MCF 10A (cell line): ENCODE results near the gene DNM2. TPM values are rescaled to one million over a fixed set of nuclear protein-coding genes. Genes with fewer than 3 reads are reported as not detected.
"Not testable (repeated sequence)": the region's sequence is repeated elsewhere in the genome, so short reads cannot be mapped to it uniquely, and the experiment has no call there.

ENCODE experiments used
- BruUV-seq: library from RNA; stranded (reverse); fragments of 400-500 nt; replicated peaks from 2 replicates; lab custom pipeline; 2021; lab: Mats Ljungman, UMichigan
- CTCF ChIA-PET: fragments of 300-600 bp; sonication (Branson Sonifier 250); formaldehyde crosslinking; extraction: SDS; loops from one replicate; lab custom pipeline; 2021; ENCODE audit warnings: antibody characterized with exemption, inconsistent platforms; lab: Yijun Ruan, JAX
- POLR2A ChIA-PET: fragments of 300-600, 350-650 bp; sonication (Branson Sonifier 250); formaldehyde crosslinking; extraction: SDS; loops from one replicate; lab custom pipeline; 2020; ENCODE audit warnings: antibody characterized with exemption, inconsistent platforms; lab: Yijun Ruan, JAX
- DNase-seq: peaks from one replicate; pipeline ENCODE4 v3.0.0-alpha.2; 2018; ENCODE audit not compliant: unreplicated experiment
- H3K27ac Mint-ChIP-seq: one replicate; pipeline ENCODE4 v1.8.0; 2022; ENCODE audit warnings: mild to moderate bottlenecking, low read depth, mixed read lengths; ENCODE audit not compliant: unreplicated experiment
- H3K27me3 Mint-ChIP-seq: one replicate; pipeline ENCODE4 v1.8.0; 2022; ENCODE audit warnings: mixed read lengths; ENCODE audit not compliant: insufficient read depth, unreplicated experiment
- H3K36me3 Mint-ChIP-seq: one replicate; pipeline ENCODE4 v1.8.0; 2022; ENCODE audit warnings: mild to moderate bottlenecking, moderate library complexity, mixed read lengths; ENCODE audit not compliant: insufficient read depth, unreplicated experiment
- H3K4me1 Mint-ChIP-seq: one replicate; pipeline ENCODE4 v1.8.0; 2022; ENCODE audit warnings: mixed read lengths; ENCODE audit not compliant: insufficient read depth, unreplicated experiment
- H3K4me3 Mint-ChIP-seq: one replicate; pipeline ENCODE4 v1.8.0; 2022; ENCODE audit warnings: mild to moderate bottlenecking, moderate library complexity, mixed read lengths; ENCODE audit not compliant: unreplicated experiment
- H3K9me3 Mint-ChIP-seq: one replicate; pipeline ENCODE4 v1.8.0; 2022; ENCODE audit warnings: mixed read lengths; ENCODE audit not compliant: unreplicated experiment
- intact Hi-C: fragments of 100-400 bp; cut with micrococcal nuclease; formaldehyde crosslinking; loops from 2 replicates; pipeline ENCODE4 v1.14.1; 2022
- total RNA-seq: library from RNA; stranded (reverse); gene quantifications from 2 replicates; pipeline ENCODE4 v1.2.3, GENCODE V29; 2022
- TF ChIP-seq, protein P1 (sequence below): fragments of 200-600 bp; IDR thresholded peaks from one replicate; pipeline ENCODE4 v1.8.0; 2022; ENCODE audit warnings: antibody characterized with exemption, mild to moderate bottlenecking; ENCODE audit not compliant: unreplicated experiment

Gene DNM2
- total RNA-seq, 1 experiment from 2014 or later, result 114 TPM

DNA sequence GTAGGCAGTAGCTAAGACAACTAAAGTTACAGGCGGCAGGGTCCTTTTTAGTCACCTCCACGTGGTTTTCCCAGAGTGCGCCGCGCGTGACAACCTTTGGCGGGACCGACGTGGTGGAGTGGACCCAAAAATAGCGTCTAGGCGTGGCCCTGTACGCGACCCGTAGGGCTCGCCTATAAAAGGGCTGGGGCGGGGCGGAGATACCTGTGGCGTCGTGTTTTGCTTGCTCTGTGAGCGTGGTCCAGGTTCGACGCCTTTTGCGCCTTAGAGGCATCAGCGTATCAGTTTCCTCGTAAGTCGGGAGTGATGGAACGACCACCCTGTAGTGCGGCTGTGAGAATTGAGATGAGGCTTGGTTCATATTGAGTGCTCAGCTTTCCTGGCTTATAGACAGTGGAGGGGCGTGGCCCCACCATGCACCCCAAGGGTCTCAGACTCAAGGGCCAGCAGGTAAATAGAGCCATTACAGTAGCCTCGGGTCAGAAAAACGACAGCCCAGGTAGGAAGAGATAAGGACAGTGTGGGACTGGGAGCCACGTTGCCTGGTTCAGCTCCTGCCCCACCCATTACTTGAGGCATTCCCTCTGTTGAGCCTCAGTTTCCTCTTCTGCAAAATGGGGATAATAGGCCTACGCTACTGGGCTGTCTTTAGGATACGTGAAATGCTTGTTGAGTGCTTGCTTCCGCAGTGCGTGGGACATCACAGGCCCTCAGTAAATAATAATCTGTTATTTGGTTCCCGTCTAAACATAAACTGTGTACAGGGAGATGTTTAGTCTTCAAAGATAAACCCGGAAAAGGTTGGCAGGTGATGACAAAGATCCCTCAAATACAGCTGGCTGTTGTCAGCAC lies 118.8 kb downstream of the DNM2 start:
- peaks cover 20% of the 10 kb centered on the region for H3K36me3 Mint-ChIP-seq
- H3K9me3 Mint-ChIP-seq, result peaks cover 12% of the 10 kb centered on the region
- no peaks in the 10 kb centered on the region for H3K27me3 Mint-ChIP-seq
- DNase-seq, result peak; percentile 89
- CTCF ChIA-PET, result interaction anchor here (0.6 to 7.4 kb wide), 11 partner anchors 9 to 119 kb away, joined by 3 to 62 read pairs (median 6); partner anchors contain the start of genes CARM1 and DNM2
- POLR2A ChIA-PET, result interaction anchor here (0.5 to 2.9 kb wide), 22 partner anchors 15 to 1967 kb away, joined by 3 to 29 read pairs (median 4); partner anchors contain the start of genes CARM1, DNM2, ELOF1 and LDLR
- peaks cover 8% of the 10 kb centered on the region for H3K4me1 Mint-ChIP-seq
- H3K27ac Mint-ChIP-seq, result peak overlapping the region; percentile 100
- BruUV-seq, result TSS peak; percentile 68
- TF ChIP-seq, protein P1, sequence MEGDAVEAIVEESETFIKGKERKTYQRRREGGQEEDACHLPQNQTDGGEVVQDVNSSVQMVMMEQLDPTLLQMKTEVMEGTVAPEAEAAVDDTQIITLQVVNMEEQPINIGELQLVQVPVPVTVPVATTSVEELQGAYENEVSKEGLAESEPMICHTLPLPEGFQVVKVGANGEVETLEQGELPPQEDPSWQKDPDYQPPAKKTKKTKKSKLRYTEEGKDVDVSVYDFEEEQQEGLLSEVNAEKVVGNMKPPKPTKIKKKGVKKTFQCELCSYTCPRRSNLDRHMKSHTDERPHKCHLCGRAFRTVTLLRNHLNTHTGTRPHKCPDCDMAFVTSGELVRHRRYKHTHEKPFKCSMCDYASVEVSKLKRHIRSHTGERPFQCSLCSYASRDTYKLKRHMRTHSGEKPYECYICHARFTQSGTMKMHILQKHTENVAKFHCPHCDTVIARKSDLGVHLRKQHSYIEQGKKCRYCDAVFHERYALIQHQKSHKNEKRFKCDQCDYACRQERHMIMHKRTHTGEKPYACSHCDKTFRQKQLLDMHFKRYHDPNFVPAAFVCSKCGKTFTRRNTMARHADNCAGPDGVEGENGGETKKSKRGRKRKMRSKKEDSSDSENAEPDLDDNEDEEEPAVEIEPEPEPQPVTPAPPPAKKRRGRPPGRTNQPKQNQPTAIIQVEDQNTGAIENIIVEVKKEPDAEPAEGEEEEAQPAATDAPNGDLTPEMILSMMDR, result no peak
- intact Hi-C loops, result loop anchor here (1.0 kb wide), 1 partner anchor 119 kb away; no protein-coding TSS in a partner anchor
- peak overlapping the region; percentile 95 for H3K4me3 Mint-ChIP-seq

DNA sequence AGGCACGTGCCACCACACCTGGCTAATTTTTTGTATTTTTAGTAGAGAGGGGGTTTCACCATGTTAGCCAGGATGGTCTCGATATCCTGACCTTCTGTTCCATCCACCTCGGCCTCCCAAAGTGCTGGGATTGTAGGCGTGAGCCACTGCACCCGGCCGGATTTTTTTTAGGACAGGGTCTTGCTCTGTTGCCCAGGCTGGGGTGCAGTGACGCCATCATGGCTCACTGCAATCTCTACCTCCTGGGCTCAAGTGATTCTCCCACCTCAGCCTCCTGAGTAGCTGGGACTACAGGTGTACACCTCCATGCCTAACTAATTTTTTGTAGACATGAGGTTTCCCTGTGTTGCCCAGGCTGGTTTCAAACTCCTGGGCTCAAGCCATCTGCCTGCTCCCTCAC lies 119.8 kb downstream of the DNM2 start:
- not testable (repeated sequence) for H3K4me1 Mint-ChIP-seq

DNA sequence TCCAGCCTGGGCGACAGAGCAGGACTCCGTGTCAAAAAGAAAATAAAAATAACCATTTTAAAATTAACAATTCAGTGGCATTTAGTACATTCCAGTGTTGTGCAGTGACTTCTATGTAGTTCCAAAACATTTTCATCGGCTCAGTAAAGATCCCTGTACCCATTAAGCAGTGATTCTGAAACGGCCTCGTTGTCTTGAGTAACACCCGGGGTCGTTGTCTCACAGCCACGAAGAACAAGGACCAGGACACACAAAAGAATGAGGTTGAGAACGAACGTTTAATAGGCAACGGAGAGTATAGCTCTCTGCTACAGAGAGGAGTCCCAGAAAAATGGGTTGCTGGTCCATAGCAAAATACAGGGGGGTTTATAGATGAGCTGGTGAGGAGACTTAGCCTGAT lies 120.5 kb downstream of the DNM2 start:
- TF ChIP-seq, protein P1, result no peak
- H3K4me1 Mint-ChIP-seq, result peaks cover 8% of the 10 kb centered on the region
- no TSS peak for BruUV-seq
- no peaks in the 10 kb centered on the region for H3K27me3 Mint-ChIP-seq
- DNase-seq, result no peak
- H3K9me3 Mint-ChIP-seq, result peaks cover 12% of the 10 kb centered on the region
- H3K4me3 Mint-ChIP-seq, result no peak overlapping the region
- intact Hi-C loops, result no loop called here
- H3K36me3 Mint-ChIP-seq, result peaks cover 18% of the 10 kb centered on the region
- POLR2A ChIA-PET, result no interaction called here
- CTCF ChIA-PET, result interaction anchor here (0.9 to 7.4 kb wide), 2 partner anchors 27 to 32 kb away, joined by 3 to 62 read pairs; no protein-coding TSS in a partner anchor
- H3K27ac Mint-ChIP-seq, result no peak overlapping the region

More for the DNA sequence above, 119.8 kb downstream of the DNM2 start:
- H3K27me3 Mint-ChIP-seq, H3K4me3 Mint-ChIP-seq, H3K27ac Mint-ChIP-seq, BruUV-seq, intact Hi-C loops, DNase-seq: not testable (repeated sequence)
- ChIA-PET CTCF (interaction anchor here (0.6 to 7.4 kb wide), 5 partner anchors 8 to 33 kb away, joined by 4 to 62 read pairs (median 5); partner anchors contain the start of gene CARM1), POLR2A (interaction anchor here (2.4 kb wide), 1 partner anchor 120 kb away, joined by 29 read pairs; the partner anchor contains the start of gene DNM2)
- H3K9me3 Mint-ChIP-seq, result peaks cover 12% of the 10 kb centered on the region
- H3K36me3 Mint-ChIP-seq, result peaks cover 20% of the 10 kb centered on the region

DNA sequence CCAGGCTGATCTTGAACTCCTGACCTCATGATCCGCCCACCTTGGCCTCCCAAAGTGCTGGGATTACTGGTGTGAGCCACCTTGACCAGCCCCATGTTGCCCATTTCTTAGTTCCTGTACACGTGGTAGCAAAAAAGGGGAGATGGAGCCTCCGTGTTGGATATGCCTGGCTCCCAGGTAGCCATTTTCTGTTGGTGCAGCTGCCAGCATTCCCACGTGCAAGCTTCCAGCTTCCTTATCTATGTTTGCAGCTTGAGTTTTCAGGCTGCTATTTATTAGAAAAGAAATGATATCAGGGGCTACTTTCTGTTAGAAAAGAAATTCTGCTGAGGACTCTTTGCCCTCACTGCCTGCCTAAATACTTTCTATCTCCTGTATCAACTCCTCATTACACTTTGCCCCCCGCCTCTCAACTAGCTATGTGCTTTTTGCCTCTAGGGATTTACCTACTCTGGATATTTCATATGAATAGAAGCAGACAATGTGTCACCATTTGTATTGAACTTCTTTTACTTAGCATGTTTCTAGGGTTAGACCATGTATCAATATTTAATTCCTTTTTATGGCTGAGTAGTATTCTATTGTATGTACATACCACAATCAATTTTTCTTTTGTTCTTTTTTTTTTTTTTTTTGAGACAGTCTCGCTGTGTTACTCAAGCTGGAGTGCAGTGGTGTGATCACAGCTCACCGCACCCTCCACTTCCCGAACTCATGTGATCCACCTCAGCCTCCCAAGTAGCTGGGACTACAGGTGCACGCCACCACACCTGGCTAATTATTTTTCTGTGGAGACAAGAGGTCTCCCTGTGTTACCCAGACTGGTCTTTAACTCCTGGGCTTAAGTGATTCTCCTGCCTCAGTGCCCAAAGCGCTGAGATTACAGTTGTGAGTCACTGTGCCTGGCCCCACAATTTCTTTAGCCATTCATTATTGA lies 121.5 kb downstream of the DNM2 start:
- intact Hi-C loops, result no loop called here
- no peak for DNase-seq
- POLR2A ChIA-PET, result interaction anchor here (0.7 kb wide), 1 partner anchor 51 kb away, joined by 4 read pairs; no protein-coding TSS in a partner anchor
- peaks cover 13% of the 10 kb centered on the region for H3K36me3 Mint-ChIP-seq
- CTCF ChIA-PET, result interaction anchor here (0.6 to 7.4 kb wide), 6 partner anchors 25 to 618 kb away, joined by 3 to 62 read pairs (median 3); partner anchors contain the start of gene DNM2
- H3K27ac Mint-ChIP-seq, result no peak overlapping the region
- H3K9me3 Mint-ChIP-seq, result peaks cover 12% of the 10 kb centered on the region
- BruUV-seq, result no TSS peak
- no peaks in the 10 kb centered on the region for H3K27me3 Mint-ChIP-seq
- peaks cover 8% of the 10 kb centered on the region for H3K4me1 Mint-ChIP-seq
- no peak overlapping the region for H3K4me3 Mint-ChIP-seq
- TF ChIP-seq, protein P1, result no peak
